Measurements from ENCODE around the gene HIKESHI. TPM values are rescaled to one million over a fixed set of nuclear protein-coding genes. Genes with fewer than 3 reads are reported as not detected.
"Not testable (repeated sequence)": the region's sequence is repeated elsewhere in the genome, so short reads cannot be mapped to it uniquely, and the experiment has no call there.

Gene HIKESHI
- total RNA-seq, 1 donor from 2014 or later: 28.7 TPM

DNA sequence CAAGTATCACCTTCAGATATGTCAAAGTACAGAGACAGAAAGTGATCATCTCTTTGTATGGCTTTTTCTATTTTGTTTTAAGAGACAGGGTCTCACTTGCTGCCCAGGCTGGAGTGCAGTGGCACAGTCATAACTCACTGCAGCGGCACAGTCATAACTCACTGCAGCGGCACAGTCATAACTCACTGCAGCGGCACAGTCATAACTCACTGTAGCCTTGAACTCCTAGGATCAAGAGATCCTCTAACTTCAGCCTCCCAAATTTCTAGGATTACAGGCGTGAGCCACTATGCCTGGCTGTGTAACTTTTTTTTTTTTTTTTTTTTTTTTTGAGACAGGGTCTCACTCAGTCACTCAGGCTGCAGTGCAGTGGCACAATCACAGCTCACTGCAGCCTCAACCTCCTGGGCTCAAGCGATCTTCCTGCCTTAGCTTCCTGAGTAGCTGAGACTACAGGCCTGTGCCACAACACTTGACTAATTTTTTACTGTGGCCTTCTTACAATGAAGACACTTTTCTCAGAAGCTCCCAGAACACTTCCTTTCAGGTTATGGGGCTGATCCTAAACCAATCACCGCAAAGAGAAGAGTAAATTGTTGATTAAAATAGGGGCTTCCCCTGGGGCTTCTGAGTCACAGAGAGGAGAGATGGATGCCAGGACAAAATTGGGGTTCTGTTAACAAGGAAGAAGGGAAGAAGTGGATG is 9.0 kb upstream of the HIKESHI start:
- DNase-seq (ENCODE audit: low spot score): no peak

DNA sequence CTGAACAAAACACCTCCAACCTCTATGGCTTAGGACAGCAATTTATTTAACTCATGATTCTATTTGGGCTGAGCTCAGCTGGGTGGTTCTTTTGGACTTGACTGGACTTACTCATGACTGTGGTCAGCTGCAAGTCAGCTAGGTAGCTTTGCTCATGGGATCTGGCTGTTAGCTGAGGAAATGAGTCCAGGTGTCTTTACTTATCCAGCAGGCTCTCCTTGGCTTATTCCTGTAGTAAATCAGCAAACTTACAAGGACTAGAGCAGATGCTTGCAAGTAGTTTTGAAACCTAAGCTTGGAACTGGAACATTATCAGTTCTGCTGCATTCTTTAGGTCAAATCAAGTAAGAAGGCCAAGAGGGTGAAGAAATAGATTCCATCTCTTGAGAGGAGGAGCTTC is 8.0 kb upstream of the HIKESHI start:
- no peak for DNase-seq (ENCODE audit: low spot score)

- no peak for DNase-seq (ENCODE audit: low spot score)
These were observed 323 bp upstream of the HIKESHI start for GRCh38 chr11:86301742-86302091.

GRCh38 chr11:86303257-86303656 is 1.2 kb downstream of the HIKESHI start:
- no peak for DNase-seq (ENCODE audit: low spot score)

- DNase-seq (ENCODE audit: low spot score): not testable (repeated sequence)
These were observed 6.7 kb downstream of the HIKESHI start for GRCh38 chr11:86308710-86309109.

- DNase-seq (ENCODE audit: low spot score): no peak
These were observed 11.8 kb downstream of the HIKESHI start for GRCh38 chr11:86313793-86314192.

GRCh38 chr11:86314636-86315035 is 12.6 kb downstream of the HIKESHI start:
- no peak for DNase-seq (ENCODE audit: low spot score)

- DNase-seq (ENCODE audit: low spot score): no peak
These were observed 33.2 kb downstream of the HIKESHI start for GRCh38 chr11:86335131-86335767.

DNA sequence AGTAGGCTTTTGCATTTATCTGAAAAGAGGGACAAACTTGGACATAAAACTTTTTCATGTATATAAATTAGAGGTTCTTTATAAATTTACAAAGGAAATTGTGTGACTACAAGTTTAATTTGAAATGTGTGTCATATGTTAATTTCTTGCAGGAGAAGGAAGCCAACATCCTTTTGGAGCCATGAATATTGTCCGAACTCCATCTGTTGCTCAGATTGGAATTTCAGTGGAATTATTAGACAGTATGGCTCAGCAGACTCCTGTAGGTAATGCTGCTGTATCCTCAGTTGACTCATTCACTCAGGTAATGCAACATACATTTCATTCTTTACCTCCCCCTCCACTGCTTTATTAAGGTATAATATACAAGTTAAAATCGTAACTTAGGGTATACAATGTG is 35.2 kb downstream of the HIKESHI start:
- no peak for DNase-seq (ENCODE audit: low spot score)

DNA sequence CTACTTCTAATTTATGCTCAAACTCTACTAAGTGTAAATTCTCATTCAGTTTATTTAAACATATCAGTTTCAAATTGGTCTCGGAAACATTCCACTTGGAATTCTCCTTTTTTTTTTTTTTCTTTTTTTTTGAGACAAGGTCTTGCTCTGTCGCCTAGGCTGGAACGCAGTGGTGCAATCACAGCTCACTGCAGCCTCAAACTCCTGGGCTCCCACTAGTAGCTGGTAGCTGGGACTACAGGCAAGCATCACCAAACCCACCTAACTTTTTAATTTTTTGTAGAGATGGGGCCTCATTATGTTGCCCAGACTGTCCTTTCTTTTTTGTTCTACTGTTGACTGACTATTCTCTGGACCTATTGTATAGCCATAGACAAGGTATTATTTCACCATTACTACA is 39.3 kb downstream of the HIKESHI start:
- DNase-seq (ENCODE audit: low spot score): no peak

- DNase-seq (ENCODE audit: low spot score): no peak
These were observed 44.5 kb downstream of the HIKESHI start for GRCh38 chr11:86346513-86346912.

- DNase-seq (ENCODE audit: low spot score): no peak
These were observed 53.2 kb downstream of the HIKESHI start for GRCh38 chr11:86355256-86355655.

GRCh38 chr11:86357412-86357811 is 55.4 kb downstream of the HIKESHI start:
- DNase-seq (ENCODE audit: low spot score): not testable (repeated sequence)

- DNase-seq (ENCODE audit: low spot score): no peak
These were observed 56.7 kb downstream of the HIKESHI start for GRCh38 chr11:86358720-86359119.

DNA sequence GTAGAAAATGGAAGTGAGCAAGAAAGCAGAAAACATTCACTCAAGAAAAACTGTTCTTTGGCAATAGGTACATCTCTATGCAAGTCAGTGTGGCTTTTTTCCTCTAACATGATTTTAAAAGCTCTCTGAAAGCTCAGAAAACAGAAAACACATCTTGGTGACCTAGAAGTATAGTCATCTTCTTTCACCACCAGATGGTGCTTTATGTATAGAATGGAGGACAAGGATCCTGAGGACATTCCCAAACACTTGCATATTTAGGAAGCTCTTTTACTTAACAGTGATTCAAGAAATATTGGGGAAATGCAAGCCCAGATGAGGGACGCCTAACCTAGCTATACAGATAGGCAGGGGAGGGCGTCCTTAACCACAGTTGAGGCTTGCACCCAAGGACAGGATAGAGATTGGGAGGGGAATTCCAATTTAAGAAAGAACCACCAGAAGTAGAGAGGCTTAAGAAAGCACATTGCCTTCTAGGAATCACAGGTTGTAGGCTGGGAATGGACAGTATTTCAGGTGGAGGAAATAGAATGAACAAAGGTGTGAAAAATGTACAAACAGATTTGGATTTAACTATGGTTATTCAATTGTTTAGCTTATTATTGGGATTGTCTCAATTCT is 58.8 kb downstream of the HIKESHI start:
- no peak for DNase-seq (ENCODE audit: low spot score)

GRCh38 chr11:86363424-86363823 is 61.4 kb downstream of the HIKESHI start:
- no peak for DNase-seq (ENCODE audit: low spot score)

DNA sequence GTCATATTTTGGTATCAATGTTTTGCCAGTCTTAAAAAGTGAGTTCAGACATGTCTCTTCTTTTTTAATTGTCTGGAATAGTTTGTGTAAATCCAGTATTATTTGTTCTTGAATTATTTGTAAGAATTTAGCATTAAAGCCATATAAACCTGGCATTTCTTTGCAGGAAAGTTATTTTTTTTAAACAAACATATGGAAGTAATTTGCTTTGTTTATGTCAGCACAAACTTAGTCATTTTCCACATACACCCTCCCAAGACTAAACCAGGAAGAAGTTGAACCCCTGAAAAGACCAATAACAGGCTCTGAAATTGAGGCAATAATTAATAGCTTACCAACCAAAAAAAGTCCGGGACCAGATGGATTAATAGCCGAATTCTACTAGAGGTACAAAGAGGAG is 63.5 kb downstream of the HIKESHI start:
- no peak for DNase-seq (ENCODE audit: low spot score)

- DNase-seq (ENCODE audit: low spot score): no peak
These were observed 67.6 kb downstream of the HIKESHI start for GRCh38 chr11:86369668-86370067.

DNA sequence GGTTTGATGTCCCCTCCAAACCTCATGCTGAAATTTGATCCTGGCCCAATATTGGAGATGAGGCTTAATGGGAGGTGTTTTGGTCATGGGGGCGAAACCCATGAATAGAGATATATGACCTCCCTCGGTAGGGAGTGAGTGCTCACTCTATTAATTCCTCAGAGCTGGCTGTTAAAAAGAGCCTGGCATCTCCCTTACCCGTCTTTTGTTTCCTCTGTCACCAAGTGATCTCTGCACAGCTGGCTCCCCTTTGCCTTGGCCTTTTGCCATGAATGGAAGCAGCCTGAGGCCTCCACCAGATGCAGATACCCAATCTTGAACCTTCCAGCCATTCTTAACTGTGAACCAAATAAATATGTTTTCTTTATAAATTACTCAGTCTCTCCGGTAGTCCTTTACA is 68.1 kb downstream of the HIKESHI start:
- DNase-seq (ENCODE audit: low spot score): no peak

DNA sequence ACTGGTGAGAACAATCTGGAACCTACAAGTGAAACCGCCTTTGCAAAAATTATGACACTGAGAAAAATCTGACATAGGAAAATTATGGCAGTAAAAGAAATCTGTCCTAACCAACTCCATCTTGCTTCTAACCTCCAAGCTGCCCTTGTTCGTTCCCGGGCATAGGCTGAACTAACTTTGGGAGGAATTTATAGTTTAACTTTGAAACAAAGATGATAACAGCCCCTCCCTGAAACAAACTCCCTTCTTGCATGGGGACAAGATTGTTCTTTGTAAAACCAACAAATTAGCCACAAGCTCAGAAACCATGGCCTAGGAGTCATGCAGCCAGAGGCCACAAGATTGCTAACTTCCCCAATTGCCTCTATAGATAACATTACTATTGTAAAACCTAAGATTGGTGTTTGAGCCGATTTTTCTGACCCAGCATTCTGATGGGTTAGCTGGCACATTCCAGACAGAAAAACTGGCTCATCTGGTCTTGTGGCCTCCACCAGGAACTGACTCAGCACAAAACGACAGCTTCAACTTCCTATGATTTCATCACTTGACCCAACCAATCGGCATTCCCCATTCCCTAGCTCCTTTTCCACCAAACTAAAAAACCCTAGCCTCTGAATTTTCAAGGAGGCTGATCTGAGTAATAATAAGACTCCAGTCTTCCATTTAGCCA is 69.0 kb downstream of the HIKESHI start:
- DNase-seq (ENCODE audit: low spot score): no peak

DNA sequence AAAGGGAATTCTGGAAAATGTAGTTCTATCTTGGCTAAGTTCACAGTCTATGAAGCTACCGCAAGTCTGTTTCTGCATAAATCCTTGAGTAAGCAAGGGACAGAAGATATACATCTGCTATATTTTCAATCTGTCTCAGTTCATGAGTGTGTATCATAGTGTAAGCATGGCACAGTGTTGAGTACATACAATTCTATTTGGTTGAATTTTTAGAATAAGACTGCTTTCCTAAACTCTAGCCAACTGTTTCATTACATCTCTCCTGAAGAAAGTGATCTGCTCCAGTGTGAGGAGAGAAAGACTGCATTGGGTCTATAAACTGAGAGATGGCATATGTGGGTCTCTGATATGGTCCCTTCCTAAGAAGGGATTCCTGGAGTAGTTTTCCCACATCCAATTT is 70.0 kb downstream of the HIKESHI start:
- DNase-seq (ENCODE audit: low spot score): no peak

DNA sequence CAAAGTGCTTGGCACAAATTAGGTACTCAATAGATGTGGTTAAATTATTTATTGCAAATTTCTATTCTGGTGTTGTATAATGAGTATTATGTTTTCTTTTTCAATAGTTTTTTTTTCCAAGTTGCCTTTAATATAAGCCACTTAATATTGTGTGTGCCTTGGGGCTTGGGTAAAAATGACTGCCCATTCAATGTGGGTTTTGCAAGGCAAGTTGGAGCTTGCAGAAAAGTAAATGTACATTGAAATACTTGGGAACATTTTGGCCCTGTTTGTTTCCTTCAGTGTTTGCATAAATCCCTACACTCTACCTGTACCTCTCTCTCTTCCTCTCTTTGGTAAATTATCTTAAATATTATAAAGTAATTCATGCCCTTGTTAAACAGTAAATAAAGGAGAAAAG is 70.5 kb downstream of the HIKESHI start:
- no peak for DNase-seq (ENCODE audit: low spot score)

GRCh38 chr11:86374069-86374468 is 72.0 kb downstream of the HIKESHI start:
- DNase-seq (ENCODE audit: low spot score): no peak
